Coronary artery (tissue), 2 donors: ENCODE measurements around the gene PRKCI.
A peak's percentile ranks its signal among the peaks of the same experiment; 100 is the strongest.

Experiments used
- DNase-seq: peaks from one replicate; pipeline ENCODE4 v3.0.0-alpha.2; 2017; ENCODE audit warnings: low spot score
- H3K27ac ChIP-seq, 2 donors: fragments of 200-600 bp; sonication (generic); one replicate each; pipeline ENCODE4 v1.5.1; 2016 to 2019
- H3K4me3 ChIP-seq: fragments of 200-600 bp; sonication (generic); 2 replicates; pipeline ENCODE4 v1.5.1; 2016; ENCODE audit warnings: mild to moderate bottlenecking, moderate library complexity
- TF ChIP-seq, protein P1 (sequence below): fragments of 200-600 bp; sonication (generic); IDR thresholded peaks from one replicate; pipeline ENCODE4 v1.5.1; 2019; ENCODE audit warnings: antibody characterized with exemption

PRKCI gene

DNA sequence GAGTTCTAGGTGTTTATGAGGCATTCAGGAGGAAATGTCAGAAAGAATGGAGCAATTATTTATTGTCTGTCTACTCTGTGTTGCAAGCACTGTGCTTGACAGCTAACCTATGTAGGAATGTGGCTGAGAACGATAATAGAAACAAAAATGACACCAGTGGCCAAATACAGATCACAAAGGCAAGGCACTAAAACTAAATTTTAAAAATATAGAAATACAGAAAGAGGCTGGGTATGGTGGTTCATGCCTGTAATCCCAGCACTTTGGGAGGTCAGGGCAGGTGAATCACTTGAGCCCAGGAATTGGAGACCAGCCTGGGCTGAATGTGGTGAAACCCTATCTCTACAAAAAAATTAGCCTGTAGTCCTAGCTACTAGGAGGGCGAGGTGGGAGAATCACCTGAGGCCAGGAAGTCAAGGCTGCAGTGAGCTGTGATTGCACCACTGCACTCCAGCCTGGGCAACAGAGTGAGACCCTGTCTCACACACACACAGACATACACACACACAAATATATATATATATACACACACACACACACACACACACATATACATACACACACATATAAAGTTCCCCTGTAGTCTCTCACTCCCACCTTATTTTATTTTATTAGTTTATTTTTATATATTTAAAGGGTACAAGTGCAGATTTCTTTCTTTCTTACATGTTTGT lies 6.0 kb downstream of the PRKCI start:
- TF ChIP-seq, protein P1, sequence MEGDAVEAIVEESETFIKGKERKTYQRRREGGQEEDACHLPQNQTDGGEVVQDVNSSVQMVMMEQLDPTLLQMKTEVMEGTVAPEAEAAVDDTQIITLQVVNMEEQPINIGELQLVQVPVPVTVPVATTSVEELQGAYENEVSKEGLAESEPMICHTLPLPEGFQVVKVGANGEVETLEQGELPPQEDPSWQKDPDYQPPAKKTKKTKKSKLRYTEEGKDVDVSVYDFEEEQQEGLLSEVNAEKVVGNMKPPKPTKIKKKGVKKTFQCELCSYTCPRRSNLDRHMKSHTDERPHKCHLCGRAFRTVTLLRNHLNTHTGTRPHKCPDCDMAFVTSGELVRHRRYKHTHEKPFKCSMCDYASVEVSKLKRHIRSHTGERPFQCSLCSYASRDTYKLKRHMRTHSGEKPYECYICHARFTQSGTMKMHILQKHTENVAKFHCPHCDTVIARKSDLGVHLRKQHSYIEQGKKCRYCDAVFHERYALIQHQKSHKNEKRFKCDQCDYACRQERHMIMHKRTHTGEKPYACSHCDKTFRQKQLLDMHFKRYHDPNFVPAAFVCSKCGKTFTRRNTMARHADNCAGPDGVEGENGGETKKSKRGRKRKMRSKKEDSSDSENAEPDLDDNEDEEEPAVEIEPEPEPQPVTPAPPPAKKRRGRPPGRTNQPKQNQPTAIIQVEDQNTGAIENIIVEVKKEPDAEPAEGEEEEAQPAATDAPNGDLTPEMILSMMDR: no peak
- Histone ChIP-seq H3K4me3 (no peak overlapping the region), H3K27ac (no peak overlapping the region)
- no peak for DNase-seq

DNA sequence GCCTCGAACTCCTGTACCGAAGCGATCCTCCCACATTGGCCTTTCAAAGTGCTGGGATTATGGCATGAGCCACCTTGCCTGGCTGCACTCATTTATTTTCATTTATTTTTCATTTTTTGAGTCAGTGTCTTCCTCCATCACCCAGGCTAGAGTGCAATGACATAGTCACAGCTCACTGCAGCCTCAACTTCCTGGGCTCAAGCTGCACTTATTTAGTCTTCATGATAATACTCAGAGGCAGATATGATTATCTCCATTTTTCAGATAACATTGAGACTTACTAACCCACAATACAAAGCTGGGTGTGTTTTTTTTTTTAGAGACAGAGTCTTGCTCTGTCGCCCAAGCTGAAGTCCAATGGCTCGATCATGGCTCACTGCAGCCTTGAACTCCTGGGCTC lies 10.0 kb downstream of the PRKCI start:
- TF ChIP-seq, protein P1: no peak
- no peak for DNase-seq
- Histone ChIP-seq H3K4me3 (no peak overlapping the region), H3K27ac (no peak overlapping the region)

DNA sequence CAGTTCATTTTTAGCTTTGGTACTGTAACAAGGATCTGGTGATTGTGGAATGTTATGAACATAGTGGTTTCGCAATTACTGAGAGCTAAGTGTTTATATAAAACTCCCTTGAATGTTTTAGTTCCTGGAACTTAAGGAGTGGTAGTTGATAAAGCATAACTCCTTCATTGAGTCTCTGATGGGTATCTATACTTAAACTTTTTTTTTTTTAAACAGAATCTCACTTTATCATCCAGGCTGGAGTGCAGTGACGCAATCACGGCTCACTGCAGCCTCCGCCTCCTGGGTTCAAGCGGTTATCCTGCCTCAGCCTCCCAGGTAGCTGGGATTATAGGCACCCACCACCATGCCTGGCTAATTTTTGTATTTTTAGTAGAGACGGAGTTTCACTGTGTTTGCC lies 11.3 kb downstream of the PRKCI start:
- DNase-seq: no peak
- Histone ChIP-seq H3K4me3 (no peak overlapping the region), H3K27ac (peak overlapping the region; percentile 6 to 50)
- TF ChIP-seq, protein P1: no peak

DNA sequence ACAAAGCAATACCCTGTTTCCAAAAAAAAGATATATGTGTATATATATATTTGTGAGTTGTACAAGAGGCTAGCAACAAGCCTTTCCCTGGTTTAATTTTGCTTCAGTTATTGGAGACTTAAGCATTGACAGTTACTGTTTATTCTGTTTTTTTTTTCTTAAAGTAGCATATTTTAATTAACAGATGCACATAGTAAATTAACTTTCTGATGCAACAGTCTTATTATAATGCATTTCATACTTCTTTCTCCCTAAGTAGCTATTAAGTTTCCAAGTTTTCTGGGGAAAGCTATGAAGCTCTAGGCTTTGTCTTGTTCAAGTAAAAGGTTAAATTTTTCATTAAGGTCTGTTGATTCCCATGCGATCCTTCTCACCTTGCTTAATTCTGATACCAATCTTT lies 17.9 kb downstream of the PRKCI start:
- DNase-seq: no peak
- Histone ChIP-seq H3K27ac (no peak overlapping the region), H3K4me3 (no peak overlapping the region)
- TF ChIP-seq, protein P1: no peak

DNA sequence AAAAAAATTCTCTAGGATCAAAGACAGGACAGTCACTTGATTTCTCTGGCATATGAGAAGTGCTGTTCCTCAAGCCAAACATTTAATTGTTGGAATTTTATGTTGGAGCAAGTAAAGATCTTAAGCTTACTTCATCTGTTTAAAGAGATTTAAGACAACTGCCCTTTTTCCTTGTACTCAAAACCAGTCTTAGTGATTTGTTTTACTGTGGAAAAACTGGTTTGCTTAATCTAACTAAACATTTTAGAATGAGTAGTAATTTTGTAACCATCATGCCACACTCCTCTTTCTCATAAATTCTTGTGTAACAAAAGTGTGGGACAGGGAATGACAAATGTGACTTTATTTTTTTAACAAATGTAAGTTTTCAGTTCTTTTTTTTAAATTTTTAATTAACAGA lies 18.4 kb downstream of the PRKCI start:
- no peak for DNase-seq
- Histone ChIP-seq H3K4me3 (no peak overlapping the region), H3K27ac (no peak overlapping the region)
- TF ChIP-seq, protein P1: no peak

DNA sequence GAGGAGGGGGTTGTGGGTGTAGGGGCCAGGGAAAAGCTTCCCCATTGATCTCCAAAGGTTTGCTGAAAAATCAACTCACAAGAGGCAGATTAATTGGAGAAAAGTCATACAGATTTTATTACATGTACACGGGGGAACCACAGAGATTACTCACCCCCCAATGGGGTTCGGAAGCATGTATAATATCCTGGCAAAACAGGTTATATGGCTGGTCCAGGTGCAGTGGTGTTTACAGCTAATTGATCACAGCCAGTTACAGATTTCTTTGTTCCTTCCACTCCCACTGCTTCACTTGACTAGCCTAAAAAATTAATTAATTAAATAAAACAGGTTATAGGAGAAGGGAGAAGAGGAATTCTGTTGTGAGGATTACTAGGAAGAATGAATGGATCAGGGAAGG lies 22.4 kb downstream of the PRKCI start:
- no peak for DNase-seq
- no peak overlapping the region for H3K27ac ChIP-seq
- TF ChIP-seq, protein P1: no peak
- H3K4me3 ChIP-seq: no peak overlapping the region

DNA sequence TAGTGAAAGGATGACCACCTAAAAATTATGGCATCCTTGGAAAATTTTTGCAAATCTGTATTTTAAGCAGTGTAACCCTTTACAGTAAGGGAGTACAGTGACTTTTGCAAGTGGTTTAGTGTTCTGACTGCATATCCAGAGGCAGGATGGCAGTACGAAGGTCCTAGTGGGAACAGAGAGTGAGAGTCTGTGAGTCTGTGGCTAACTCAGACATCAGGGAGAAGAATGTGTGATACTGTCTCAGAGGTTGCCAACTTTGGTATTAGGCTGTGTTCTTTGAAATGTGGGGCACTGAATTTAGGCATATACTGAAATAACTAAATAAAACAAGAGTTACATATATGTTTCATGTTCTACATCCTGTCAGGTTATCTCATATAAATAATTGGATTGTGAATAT lies 25.7 kb downstream of the PRKCI start:
- no peak overlapping the region for H3K4me3 ChIP-seq
- TF ChIP-seq, protein P1: no peak
- no peak overlapping the region for H3K27ac ChIP-seq
- no peak for DNase-seq
